ENCODE data around the gene TSHZ1. TPM values are rescaled to one million over a fixed set of nuclear protein-coding genes. Genes with fewer than 3 reads are reported as not detected.

Gene TSHZ1
- polyA plus RNA-seq, 3 donors from 2014 or later = 1.7 to 10.7 (median 3.5) TPM

DNA sequence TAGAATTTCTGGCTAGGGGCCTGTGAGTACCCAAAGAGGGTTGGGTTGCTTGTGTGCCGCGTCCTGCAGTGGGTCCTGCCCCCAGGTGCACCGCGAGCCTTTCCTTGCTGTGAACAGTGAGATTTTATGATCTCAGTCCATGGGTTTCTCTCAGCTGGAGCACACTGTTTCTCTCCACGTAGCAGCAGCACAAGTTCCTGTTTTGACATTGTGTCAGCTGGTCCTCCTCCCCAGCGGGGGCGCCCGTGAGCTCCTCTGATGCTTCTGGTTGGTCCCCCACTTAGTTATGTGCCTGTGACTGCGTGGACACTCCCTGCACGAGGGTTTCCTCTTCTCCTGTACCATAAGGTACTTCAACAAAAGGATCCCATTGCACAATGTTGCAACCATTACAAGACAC, 29.8 kb downstream of the TSHZ1 start:
- H3K27me3 Mint-ChIP-seq (ENCODE audit: low read depth in 3 of 3) = peaks cover 0 to 2% (median 0%) of the 10 kb centered on the region in 3 donors
- no peak overlapping the region for H3K27ac Mint-ChIP-seq
- peaks cover 55 to 90% of the 10 kb centered on the region in 2 donors for H3K4me1 Mint-ChIP-seq
- no peak overlapping the region for H3K4me3 Mint-ChIP-seq
- DNase-seq = no peak
- no peaks in the 10 kb centered on the region for H3K9me3 Mint-ChIP-seq
- H3K36me3 Mint-ChIP-seq = peaks cover 5 to 9% (median 9%) of the 10 kb centered on the region in 3 donors

DNA sequence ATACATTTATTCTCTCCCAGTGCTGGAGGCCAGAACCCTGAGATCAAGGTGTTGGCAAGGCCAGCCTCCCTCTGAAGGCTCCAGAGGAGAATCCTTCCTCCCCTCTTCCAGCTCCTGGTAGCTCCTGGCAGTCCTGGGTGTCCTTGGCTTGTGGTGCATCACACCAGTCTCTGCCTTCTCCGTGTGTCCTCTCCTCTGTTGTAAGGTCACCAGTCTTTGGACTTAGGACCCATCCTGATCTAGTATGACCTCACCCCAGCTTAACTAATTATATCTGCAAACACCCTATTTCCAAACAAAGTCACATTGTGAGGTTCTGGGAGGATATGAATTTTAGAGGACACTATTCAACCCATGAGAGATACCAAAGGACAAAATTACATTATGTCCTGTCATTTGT, 31.1 kb downstream of the TSHZ1 start:
- peaks cover 62 to 90% of the 10 kb centered on the region in 2 donors for H3K4me1 Mint-ChIP-seq
- H3K36me3 Mint-ChIP-seq = peaks cover 5% of the 10 kb centered on the region in 3 donors
- no peak for DNase-seq
- H3K27ac Mint-ChIP-seq = peak overlapping the region in 1 of 6 donors; percentile 36
- H3K27me3 Mint-ChIP-seq (ENCODE audit: low read depth in 3 of 3) = peaks cover 0 to 9% (median 6%) of the 10 kb centered on the region in 3 donors
- H3K4me3 Mint-ChIP-seq = no peak overlapping the region
- no peaks in the 10 kb centered on the region for H3K9me3 Mint-ChIP-seq

GRCh38 chr18:75244351-75245313, 34.0 kb downstream of the TSHZ1 start:
- H3K4me3 Mint-ChIP-seq = no peak overlapping the region
- peaks cover 81 to 95% of the 10 kb centered on the region in 2 donors for H3K4me1 Mint-ChIP-seq
- H3K36me3 Mint-ChIP-seq = peaks cover 0 to 2% (median 0%) of the 10 kb centered on the region in 3 donors
- H3K27me3 Mint-ChIP-seq (ENCODE audit: low read depth in 3 of 3) = peaks cover 2 to 11% (median 8%) of the 10 kb centered on the region in 3 donors
- H3K9me3 Mint-ChIP-seq = no peaks in the 10 kb centered on the region
- H3K27ac Mint-ChIP-seq = peak overlapping the region; percentile 30 to 91 (median 47)
- DNase-seq = no peak

- peaks cover 81 to 88% of the 10 kb centered on the region in 2 donors for H3K4me1 Mint-ChIP-seq
- peak overlapping the region; percentile 84 to 96 (median 94) for H3K27ac Mint-ChIP-seq
- H3K4me3 Mint-ChIP-seq = peak overlapping the region; percentile 76 to 95 (median 86)
- no peaks in the 10 kb centered on the region for H3K9me3 Mint-ChIP-seq
- H3K36me3 Mint-ChIP-seq = no peaks in the 10 kb centered on the region
- H3K27me3 Mint-ChIP-seq (ENCODE audit: low read depth in 3 of 3) = peaks cover 2 to 11% (median 8%) of the 10 kb centered on the region in 3 donors
- no peak for DNase-seq
Measured at GRCh38 chr18:75246721-75247610, 36.4 kb downstream of the TSHZ1 start.

- Mint-ChIP-seq H3K4me3 (peak overlapping the region; percentile 76 to 95 (median 86)), H3K9me3 (no peaks in the 10 kb centered on the region), H3K36me3 (no peaks in the 10 kb centered on the region), H3K4me1 (peaks cover 76 to 85% of the 10 kb centered on the region in 2 donors), H3K27me3 (ENCODE audit: low read depth in 3 of 3) (peaks cover 2 to 11% (median 8%) of the 10 kb centered on the region in 3 donors), H3K27ac (peak overlapping the region; percentile 84 to 96 (median 94))
- DNase-seq = peak; percentile 51 to 64 (median 55)
Measured at GRCh38 chr18:75247611-75248421, 37.2 kb downstream of the TSHZ1 start.

DNA sequence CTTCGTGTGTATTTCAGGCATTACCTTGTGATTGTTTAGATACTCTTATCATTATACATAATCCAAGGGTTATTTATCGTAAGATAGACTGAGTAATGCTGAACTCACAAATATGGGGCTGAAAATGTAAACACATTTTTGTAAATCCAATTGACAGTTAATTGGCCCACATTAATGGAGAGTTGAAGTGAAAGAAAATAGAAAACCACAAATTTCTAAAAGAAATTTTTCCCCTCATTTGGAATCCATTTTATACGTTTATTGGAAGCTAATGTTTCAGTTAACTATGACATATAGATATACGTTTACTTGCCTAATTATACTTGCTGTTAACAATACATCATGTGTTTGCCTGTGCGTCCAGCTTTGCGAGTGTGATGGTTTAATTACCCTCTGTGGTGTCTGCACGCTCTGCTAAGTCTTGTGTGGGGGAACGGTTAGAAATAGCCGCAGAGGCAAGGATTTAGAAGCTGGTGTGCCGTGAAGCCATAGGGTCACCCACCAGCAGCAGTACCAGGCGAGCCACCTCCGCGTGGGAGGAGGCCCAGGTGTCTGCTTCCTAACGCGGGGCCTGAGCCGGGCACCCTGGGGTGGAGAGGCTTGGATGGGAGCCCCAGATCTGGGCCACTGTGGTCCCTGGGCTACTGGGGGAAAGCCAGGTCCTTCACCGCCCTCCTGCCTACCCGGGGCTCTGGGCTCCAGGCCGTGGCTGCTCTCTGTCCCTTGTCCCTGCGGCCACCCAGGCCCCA, 38.0 kb downstream of the TSHZ1 start:
- Mint-ChIP-seq H3K27ac (peak overlapping the region; percentile 84 to 96 (median 94)), H3K4me3 (peak overlapping the region; percentile 76 to 95 (median 86)), H3K36me3 (no peaks in the 10 kb centered on the region), H3K27me3 (ENCODE audit: low read depth in 3 of 3) (peaks cover 2 to 11% (median 8%) of the 10 kb centered on the region in 3 donors), H3K9me3 (no peaks in the 10 kb centered on the region), H3K4me1 (peaks cover 75 to 85% of the 10 kb centered on the region in 2 donors)
- no peak for DNase-seq

DNA sequence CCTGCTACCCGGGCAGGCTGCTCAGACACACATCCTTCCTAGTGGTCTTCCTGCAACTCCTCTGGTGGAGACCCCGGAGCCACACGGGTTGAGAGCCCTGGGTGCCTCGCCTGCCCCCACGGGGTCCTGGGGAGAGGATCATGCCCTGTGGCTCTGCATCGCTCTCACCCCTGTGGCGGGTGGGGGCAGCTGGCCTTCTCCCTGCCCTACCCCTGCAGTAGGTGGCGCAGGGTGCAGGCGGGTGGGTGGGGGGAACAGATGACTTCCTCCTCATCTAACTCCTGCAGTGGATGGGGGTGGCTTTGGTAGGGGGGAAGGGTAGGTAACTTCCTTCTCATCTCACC, 38.5 kb downstream of the TSHZ1 start:
- DNase-seq = no peak
- H3K9me3 Mint-ChIP-seq = no peaks in the 10 kb centered on the region
- H3K27me3 Mint-ChIP-seq (ENCODE audit: low read depth in 3 of 3) = peaks cover 2 to 11% (median 8%) of the 10 kb centered on the region in 3 donors
- H3K4me1 Mint-ChIP-seq = peaks cover 80 to 85% of the 10 kb centered on the region in 2 donors
- H3K4me3 Mint-ChIP-seq = peak overlapping the region in 2 of 5 donors; percentile 29 to 44
- H3K36me3 Mint-ChIP-seq = no peaks in the 10 kb centered on the region
- H3K27ac Mint-ChIP-seq = peak overlapping the region in 4 of 6 donors; percentile 66 to 84 (median 78)

GRCh38 chr18:75249672-75250470, 39.3 kb downstream of the TSHZ1 start:
- no peak for DNase-seq
- peaks cover 80 to 85% of the 10 kb centered on the region in 2 donors for H3K4me1 Mint-ChIP-seq
- peaks cover 2 to 11% (median 8%) of the 10 kb centered on the region in 3 donors for H3K27me3 Mint-ChIP-seq (ENCODE audit: low read depth in 3 of 3)
- no peaks in the 10 kb centered on the region for H3K36me3 Mint-ChIP-seq
- H3K4me3 Mint-ChIP-seq = peak overlapping the region in 2 of 5 donors; percentile 9 to 41
- H3K9me3 Mint-ChIP-seq = no peaks in the 10 kb centered on the region
- H3K27ac Mint-ChIP-seq = peak overlapping the region in 5 of 6 donors; percentile 64 to 82 (median 78)

- no peaks in the 10 kb centered on the region for H3K36me3 Mint-ChIP-seq
- H3K9me3 Mint-ChIP-seq = no peaks in the 10 kb centered on the region
- H3K4me1 Mint-ChIP-seq = peaks cover 80 to 85% of the 10 kb centered on the region in 2 donors
- DNase-seq = no peak
- H3K4me3 Mint-ChIP-seq = no peak overlapping the region
- H3K27ac Mint-ChIP-seq = peak overlapping the region in 2 of 6 donors; percentile 48 to 55
- peaks cover 2 to 11% (median 8%) of the 10 kb centered on the region in 3 donors for H3K27me3 Mint-ChIP-seq (ENCODE audit: low read depth in 3 of 3)
Measured at GRCh38 chr18:75250471-75250821, 39.8 kb downstream of the TSHZ1 start.

DNA sequence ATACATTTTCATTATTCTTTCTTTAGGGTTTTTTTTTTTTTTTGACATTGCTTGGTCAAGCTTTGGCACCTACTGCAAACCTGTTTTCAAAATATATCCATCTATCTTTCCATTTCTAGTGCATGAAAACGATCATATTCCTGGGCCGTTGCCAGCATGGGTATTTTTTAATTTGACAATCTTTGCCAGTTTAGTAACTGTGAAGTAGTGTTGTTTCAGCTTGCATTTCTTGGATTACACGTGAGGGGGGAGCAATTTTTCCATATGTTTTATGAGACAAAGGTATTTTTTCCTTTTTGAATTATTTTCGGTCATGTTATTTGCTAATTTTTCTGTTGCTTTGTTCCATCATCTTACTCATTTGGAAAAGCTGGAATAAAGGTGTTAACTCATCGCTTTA, 40.9 kb downstream of the TSHZ1 start:
- H3K27ac Mint-ChIP-seq = peak overlapping the region in 5 of 6 donors; percentile 3 to 84 (median 63)
- H3K4me1 Mint-ChIP-seq = peaks cover 78 to 85% of the 10 kb centered on the region in 2 donors
- H3K4me3 Mint-ChIP-seq = no peak overlapping the region

GRCh38 chr18:75252136-75252535, 41.5 kb downstream of the TSHZ1 start:
- Mint-ChIP-seq H3K4me1 (peaks cover 77 to 85% of the 10 kb centered on the region in 2 donors), H3K36me3 (no peaks in the 10 kb centered on the region), H3K27me3 (ENCODE audit: low read depth in 3 of 3) (peaks cover 0 to 3% (median 2%) of the 10 kb centered on the region in 3 donors), H3K9me3 (no peaks in the 10 kb centered on the region), H3K27ac (peak overlapping the region in 3 of 6 donors; percentile 36 to 72 (median 47)), H3K4me3 (no peak overlapping the region)
- no peak for DNase-seq

More for the DNA sequence above, 40.9 kb downstream of the TSHZ1 start:
- DNase-seq = no peak
- H3K9me3 Mint-ChIP-seq = no peaks in the 10 kb centered on the region
- H3K36me3 Mint-ChIP-seq = no peaks in the 10 kb centered on the region
- H3K27me3 Mint-ChIP-seq (ENCODE audit: low read depth in 3 of 3) = peaks cover 2 to 5% (median 2%) of the 10 kb centered on the region in 3 donors

DNA sequence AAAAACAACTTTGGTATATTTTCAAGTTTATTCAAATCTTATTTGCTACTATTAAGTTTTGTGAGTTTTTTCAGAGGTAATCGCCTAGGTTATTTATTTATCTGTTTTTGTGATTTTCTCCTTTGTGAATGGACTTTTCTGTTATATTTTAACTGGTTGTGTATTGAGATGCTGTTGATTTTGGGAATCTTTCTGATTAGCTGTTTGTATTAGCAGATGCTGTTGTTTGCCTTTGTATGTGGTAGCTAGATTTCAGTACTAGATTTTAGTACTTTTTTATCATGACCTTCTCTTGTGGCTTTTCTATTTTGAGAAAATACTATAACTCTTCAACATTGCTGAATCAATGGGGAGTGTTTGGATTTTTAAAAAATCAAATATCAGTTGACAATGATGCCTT, 42.4 kb downstream of the TSHZ1 start:
- Mint-ChIP-seq H3K9me3 (no peaks in the 10 kb centered on the region), H3K36me3 (no peaks in the 10 kb centered on the region), H3K4me1 (peaks cover 72 to 85% of the 10 kb centered on the region in 2 donors), H3K27me3 (ENCODE audit: low read depth in 3 of 3) (peaks cover 0 to 2% (median 0%) of the 10 kb centered on the region in 3 donors), H3K4me3 (no peak overlapping the region), H3K27ac (peak overlapping the region in 5 of 6 donors; percentile 14 to 78 (median 72))
- no peak for DNase-seq
